K562 (cell line): ENCODE results near the gene ANKRD10. TPM values are rescaled to one million over a fixed set of nuclear protein-coding genes. Genes with fewer than 3 reads are reported as not detected.

ENCODE experiments used
- ARID1B ChIP-seq: fragments of 450-650 bp; IDR thresholded peaks from 2 replicates; pipeline ENCODE4 v1.6.1; 2016; ENCODE audit warnings: antibody characterized with exemption, mild to moderate bottlenecking, inconsistent platforms
- BCLAF1 ChIP-seq, 2 experiments: fragments of 450-650 bp in 1 of 2; IDR thresholded peaks; 2 replicates each; pipeline ENCODE4 v1.6.1; 2011 to 2017; ENCODE audit warnings: low read depth in 2 of 2, antibody characterized with exemption in 1 of 2, borderline replicate concordance in 1 of 2, low read length in 1 of 2, mild to moderate bottlenecking in 1 of 2, mixed read lengths in 1 of 2; ENCODE audit not compliant: control insufficient read depth in 1 of 2
- CEBPB ChIP-seq: fragments of 450-650 bp; IDR thresholded peaks from 2 replicates; pipeline ENCODE4 v1.6.1; 2016; ENCODE audit warnings: missing genetic modification characterization, missing compliant biosample characterization
- CHD1 ChIP-seq: fragments of 200-600 bp; sonication (generic); IDR thresholded peaks from one replicate; pipeline ENCODE4 v1.6.1; 2012; ENCODE audit warnings: mild to moderate bottlenecking, moderate library complexity, low read length, inconsistent platforms
- GABPB2 ChIP-seq: fragments of 250-450 bp; sonication (Bioruptor Pico); conservative IDR thresholded peaks from 2 replicates; pipeline ENCODE4 v1.5.1; 2021; ENCODE audit warnings: mild to moderate bottlenecking
- NFATC3 ChIP-seq: fragments of 450-650 bp; IDR thresholded peaks from 2 replicates; pipeline ENCODE4 v1.6.1; 2017; ENCODE audit warnings: mild to moderate bottlenecking
- RB1 ChIP-seq: fragments of 450-650 bp; IDR thresholded peaks from 2 replicates; pipeline ENCODE4 v1.6.1; 2017; ENCODE audit warnings: low read depth, mild to moderate bottlenecking
- SMARCE1 ChIP-seq: fragments of 450-650 bp; IDR thresholded peaks from 2 replicates; pipeline ENCODE4 v1.7.1; 2016; ENCODE audit warnings: mild to moderate bottlenecking
- THRAP3 ChIP-seq: fragments of 450-650 bp; IDR thresholded peaks from 2 replicates; pipeline ENCODE4 v1.6.1; 2016; ENCODE audit warnings: mild to moderate bottlenecking, inconsistent platforms, borderline replicate concordance
- XRCC3 ChIP-seq: fragments of 450-650 bp; IDR thresholded peaks from 2 replicates; pipeline ENCODE4 v1.6.1; 2017; ENCODE audit warnings: mild to moderate bottlenecking, moderate library complexity
- polyA plus RNA-seq, 8 experiments: library from polyadenylated mRNA; depleted of rRNA in 4 of 8; stranded (reverse) in 5 of 8; unstranded in 3 of 8; fragments of >200 nt; fragmentation: Nextera tagmentation in 2 of 8; fragmentation: Illumina TruSeq in 1 of 8; extraction: Ambion mirVana in 2 of 8; extraction: Trizol in 1 of 8; gene quantifications; 2 replicates each; pipeline versions ENCODE4 v1.2.1 to v1.2.3, GENCODE V29; 2011 to 2014; ENCODE audit warnings: inconsistent platforms in 1 of 8, missing spikeins in 1 of 8
- total RNA-seq, 7 experiments: library from RNA; depleted of rRNA in 6 of 7; stranded (reverse); fragments of >200 nt in 6 of 7; fragmentation: Illumina TruSeq in 2 of 7; extraction: Trizol in 2 of 7; gene quantifications; 2 replicates each; pipeline versions ENCODE4 v1.2.1 to v1.2.3, GENCODE V29; 2011 to 2021; ENCODE audit warnings: low replicate concordance in 1 of 7
- TF ChIP-seq, protein P1 (sequence below), 2 experiments: fragments of 450-650 bp; formaldehyde crosslinking in 1 of 2; IDR thresholded peaks; 2 replicates each; pipeline versions ENCODE4 v1.4.0 to v1.6.1; 2014 to 2020; ENCODE audit warnings: mild to moderate bottlenecking in 2 of 2, borderline replicate concordance in 1 of 2, low read depth in 1 of 2
- TF ChIP-seq, protein P2 (sequence below): fragments of 250-450 bp; sonication (Bioruptor Pico); IDR thresholded peaks from 2 replicates; pipeline ENCODE4 v1.4.0; 2020

Gene ANKRD10
- total and polyA plus RNA-seq, 9 of the 15 experiments (the other 6 are each of a cell fraction or from before 2014, with no cell fraction given) = 21.7 to 183 (median 45.0) TPM

GRCh38 chr13:110963554-110963970 is 48.7 kb upstream of the ANKRD10 start (continued):
- TF ChIP-seq, protein P1, sequence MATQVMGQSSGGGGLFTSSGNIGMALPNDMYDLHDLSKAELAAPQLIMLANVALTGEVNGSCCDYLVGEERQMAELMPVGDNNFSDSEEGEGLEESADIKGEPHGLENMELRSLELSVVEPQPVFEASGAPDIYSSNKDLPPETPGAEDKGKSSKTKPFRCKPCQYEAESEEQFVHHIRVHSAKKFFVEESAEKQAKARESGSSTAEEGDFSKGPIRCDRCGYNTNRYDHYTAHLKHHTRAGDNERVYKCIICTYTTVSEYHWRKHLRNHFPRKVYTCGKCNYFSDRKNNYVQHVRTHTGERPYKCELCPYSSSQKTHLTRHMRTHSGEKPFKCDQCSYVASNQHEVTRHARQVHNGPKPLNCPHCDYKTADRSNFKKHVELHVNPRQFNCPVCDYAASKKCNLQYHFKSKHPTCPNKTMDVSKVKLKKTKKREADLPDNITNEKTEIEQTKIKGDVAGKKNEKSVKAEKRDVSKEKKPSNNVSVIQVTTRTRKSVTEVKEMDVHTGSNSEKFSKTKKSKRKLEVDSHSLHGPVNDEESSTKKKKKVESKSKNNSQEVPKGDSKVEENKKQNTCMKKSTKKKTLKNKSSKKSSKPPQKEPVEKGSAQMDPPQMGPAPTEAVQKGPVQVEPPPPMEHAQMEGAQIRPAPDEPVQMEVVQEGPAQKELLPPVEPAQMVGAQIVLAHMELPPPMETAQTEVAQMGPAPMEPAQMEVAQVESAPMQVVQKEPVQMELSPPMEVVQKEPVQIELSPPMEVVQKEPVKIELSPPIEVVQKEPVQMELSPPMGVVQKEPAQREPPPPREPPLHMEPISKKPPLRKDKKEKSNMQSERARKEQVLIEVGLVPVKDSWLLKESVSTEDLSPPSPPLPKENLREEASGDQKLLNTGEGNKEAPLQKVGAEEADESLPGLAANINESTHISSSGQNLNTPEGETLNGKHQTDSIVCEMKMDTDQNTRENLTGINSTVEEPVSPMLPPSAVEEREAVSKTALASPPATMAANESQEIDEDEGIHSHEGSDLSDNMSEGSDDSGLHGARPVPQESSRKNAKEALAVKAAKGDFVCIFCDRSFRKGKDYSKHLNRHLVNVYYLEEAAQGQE (IDR thresholded peaks at IDR 0.05; ENCODE audit: borderline replicate concordance) = no peak
- TF ChIP-seq, protein P1 (CRISPR knock-in tag; IDR thresholded peaks at IDR 0.05; ENCODE audit: low read depth) = no peak
- TF ChIP-seq NFATC3 = no peak
- 0 out of 2 replicates have a peak, but pooled peaks have one; percentile 54 for TF ChIP-seq GABPB2
- TF ChIP-seq ARID1B = no peak
- TF ChIP-seq THRAP3 = no peak
- TF ChIP-seq CEBPB = no peak
- no peak for TF ChIP-seq XRCC3
- TF ChIP-seq, protein P2, sequence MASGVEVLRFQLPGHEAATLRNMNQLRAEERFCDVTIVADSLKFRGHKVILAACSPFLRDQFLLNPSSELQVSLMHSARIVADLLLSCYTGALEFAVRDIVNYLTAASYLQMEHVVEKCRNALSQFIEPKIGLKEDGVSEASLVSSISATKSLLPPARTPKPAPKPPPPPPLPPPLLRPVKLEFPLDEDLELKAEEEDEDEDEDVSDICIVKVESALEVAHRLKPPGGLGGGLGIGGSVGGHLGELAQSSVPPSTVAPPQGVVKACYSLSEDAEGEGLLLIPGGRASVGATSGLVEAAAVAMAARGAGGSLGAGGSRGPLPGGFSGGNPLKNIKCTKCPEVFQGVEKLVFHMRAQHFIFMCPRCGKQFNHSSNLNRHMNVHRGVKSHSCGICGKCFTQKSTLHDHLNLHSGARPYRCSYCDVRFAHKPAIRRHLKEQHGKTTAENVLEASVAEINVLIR (CRISPR knock-in tag) = peak; percentile 89
- no peak for TF ChIP-seq RB1
- TF ChIP-seq CHD1 = no peak
- no peak for TF ChIP-seq SMARCE1
- no peak for TF ChIP-seq BCLAF1 (IDR thresholded peaks at IDR 0.05; ENCODE audit: borderline replicate concordance in 1 of 2, control insufficient read depth in 1 of 2, low read depth in 2 of 2, low read length in 1 of 2)
